Measurements from ENCODE around the gene CASP1. TPM values are rescaled to one million over a fixed set of nuclear protein-coding genes. Genes with fewer than 3 reads are reported as not detected.

CASP1 gene
- total RNA-seq, 4 donors from 2014 or later, result 8.2 to 41.9 (median 16.6) TPM

- intact Hi-C loops (cut with DNase I; ENCODE audit: low total_unique reads), result no loop called here
- Histone ChIP-seq H3K4me3 (no peak overlapping the region), H3K27me3 (no peaks in the 10 kb centered on the region), H3K27ac (no peak overlapping the region), H3K9me3 (no peaks in the 10 kb centered on the region), H3K4me1 (no peaks in the 10 kb centered on the region), H3K36me3 (no peaks in the 10 kb centered on the region)
- no peak for DNase-seq
- TF ChIP-seq EP300 (IDR thresholded peaks at IDR 0.05; ENCODE audit: low read depth), result no peak
- no peak for TF ChIP-seq CTCF (IDR thresholded peaks at IDR 0.05)
- in situ Hi-C loops (cut with MboI; ENCODE audit: low pct_ligation_motif_present in 1 of 4, low pct_unique_long_range_greater_than_20kb in 1 of 4, low sequenced_read_pairs in 3 of 4), result no loop called here
- WGBS, 2 donors (ENCODE audit: low coverage in 1 of 2), result 64 to 68% methylated on average over 4 of the region's 4 CpGs
These were observed 22.5 kb upstream of the CASP1 start for GRCh38 chr11:105057432-105057831.

- H3K4me1 ChIP-seq, result no peaks in the 10 kb centered on the region
- 88 to 100% methylated on average over 1 of the region's 1 CpG for whole genome bisulfite sequencing, 2 donors (ENCODE audit: low coverage in 1 of 2)
- H3K4me3 ChIP-seq, result no peak overlapping the region
- TF ChIP-seq EP300 (IDR thresholded peaks at IDR 0.05; ENCODE audit: low read depth), result no peak
- no peak for TF ChIP-seq POLR2AphosphoS5 (IDR thresholded peaks at IDR 0.05)
- TF ChIP-seq POLR2A (IDR thresholded peaks at IDR 0.05), result no peak
- no peak for TF ChIP-seq CTCF (IDR thresholded peaks at IDR 0.05)
- H3K9me3 ChIP-seq, result no peaks in the 10 kb centered on the region
- DNase-seq, result no peak
- intact Hi-C loops (cut with DNase I; ENCODE audit: low total_unique reads) (no loop called here), in situ Hi-C loops (cut with MboI; ENCODE audit: low pct_ligation_motif_present in 1 of 4, low pct_unique_long_range_greater_than_20kb in 1 of 4, low sequenced_read_pairs in 3 of 4) (no loop called here)
- H3K27ac ChIP-seq, result no peak overlapping the region
- H3K36me3 ChIP-seq, result no peaks in the 10 kb centered on the region
- H3K27me3 ChIP-seq, result no peaks in the 10 kb centered on the region
These were observed 21.5 kb upstream of the CASP1 start for GRCh38 chr11:105056446-105056845.

GRCh38 chr11:105054723-105055493, 20.0 kb upstream of the CASP1 start:
- in situ Hi-C loops (cut with MboI; ENCODE audit: low pct_ligation_motif_present in 1 of 4, low pct_unique_long_range_greater_than_20kb in 1 of 4, low sequenced_read_pairs in 3 of 4) (no loop called here), intact Hi-C loops (cut with DNase I; ENCODE audit: low total_unique reads) (no loop called here)
- Histone ChIP-seq H3K4me3 (no peak overlapping the region), H3K27ac (no peak overlapping the region), H3K36me3 (no peaks in the 10 kb centered on the region), H3K9me3 (no peaks in the 10 kb centered on the region), H3K27me3 (no peaks in the 10 kb centered on the region), H3K4me1 (no peaks in the 10 kb centered on the region)
- DNase-seq, result no peak
- WGBS, 2 donors (ENCODE audit: low coverage in 1 of 2), result 44 to 86% methylated on average over 2 of the region's 2 CpGs
- TF ChIP-seq POLR2A (IDR thresholded peaks at IDR 0.05) (no peak), EP300 (IDR thresholded peaks at IDR 0.05; ENCODE audit: low read depth) (no peak), POLR2AphosphoS5 (IDR thresholded peaks at IDR 0.05) (no peak), CTCF (IDR thresholded peaks at IDR 0.05) (no peak)

GRCh38 chr11:105052487-105052886, 17.5 kb upstream of the CASP1 start:
- no peaks in the 10 kb centered on the region for H3K27me3 ChIP-seq
- WGBS, 2 donors (ENCODE audit: low coverage in 1 of 2), result 86 to 91% methylated on average over 3 of the region's 3 CpGs
- H3K4me3 ChIP-seq, result no peak overlapping the region
- no peak for DNase-seq
- in situ Hi-C loops (cut with MboI; ENCODE audit: low pct_ligation_motif_present in 1 of 4, low pct_unique_long_range_greater_than_20kb in 1 of 4, low sequenced_read_pairs in 3 of 4) (no loop called here), intact Hi-C loops (cut with DNase I; ENCODE audit: low total_unique reads) (no loop called here)
- TF ChIP-seq CTCF (IDR thresholded peaks at IDR 0.05), result no peak
- no peak for TF ChIP-seq POLR2AphosphoS5 (IDR thresholded peaks at IDR 0.05)
- TF ChIP-seq POLR2A (IDR thresholded peaks at IDR 0.05), result no peak
- no peak for TF ChIP-seq EP300 (IDR thresholded peaks at IDR 0.05; ENCODE audit: low read depth)
- no peak overlapping the region for H3K27ac ChIP-seq
- H3K36me3 ChIP-seq, result no peaks in the 10 kb centered on the region
- no peaks in the 10 kb centered on the region for H3K9me3 ChIP-seq
- H3K4me1 ChIP-seq, result peaks cover 0 to 1% (median 0%) of the 10 kb centered on the region in 4 donors

Measured in transverse colon (tissue), 4 donors.